H7 (cell line): Measurements from ENCODE around the gene SLC30A5. TPM values are rescaled to one million over a fixed set of nuclear protein-coding genes. Genes with fewer than 3 reads are reported as not detected.
"Not testable (repeated sequence)": the region's sequence is repeated elsewhere in the genome, so short reads cannot be mapped to it uniquely, and the experiment has no call there.

Experiments used
- DNase-seq: peaks from one replicate; pipeline ENCODE4 v3.0.0; 2012
- H3K27me3 ChIP-seq: 2 replicates; pipeline ENCODE4 v1.6.0; 2011; ENCODE audit warnings: mild to moderate bottlenecking, low read length; ENCODE audit not compliant: control insufficient read depth, insufficient read depth
- H3K36me3 ChIP-seq: replicated peaks from 2 replicates; pipeline ENCODE4 v1.5.1; 2011; ENCODE audit warnings: low read length; ENCODE audit not compliant: control insufficient read depth, insufficient read depth
- H3K4me3 ChIP-seq: 2 replicates; pipeline ENCODE4 v1.5.1; 2011; ENCODE audit warnings: low read depth, mild to moderate bottlenecking, control low read depth, low read length, moderate library complexity; ENCODE audit not compliant: insufficient read depth
- total RNA-seq: library from RNA; depleted of rRNA; stranded (reverse); fragments of >200 nt; shearing (Covaris generic); gene quantifications from 2 replicates; pipeline ENCODE4 v1.2.3, GENCODE V29; 2014; rRNA removed

The SLC30A5 gene
- total RNA-seq: 52.5 and 67.2 TPM in 2 replicates

- H3K36me3 ChIP-seq: no peaks in the 10 kb centered on the region
- no peaks in the 10 kb centered on the region for H3K27me3 ChIP-seq
- H3K4me3 ChIP-seq: peak within 1 kb of the TSS; percentile 89
- DNase-seq: peak; percentile 93
Observed at GRCh38 chr5:69093771-69094482, at the start of gene SLC30A5. Gene SLC30A5 (plus strand): TSS chr5:69094014. CDS start chr5:69094256, 242 bp downstream.

DNA sequence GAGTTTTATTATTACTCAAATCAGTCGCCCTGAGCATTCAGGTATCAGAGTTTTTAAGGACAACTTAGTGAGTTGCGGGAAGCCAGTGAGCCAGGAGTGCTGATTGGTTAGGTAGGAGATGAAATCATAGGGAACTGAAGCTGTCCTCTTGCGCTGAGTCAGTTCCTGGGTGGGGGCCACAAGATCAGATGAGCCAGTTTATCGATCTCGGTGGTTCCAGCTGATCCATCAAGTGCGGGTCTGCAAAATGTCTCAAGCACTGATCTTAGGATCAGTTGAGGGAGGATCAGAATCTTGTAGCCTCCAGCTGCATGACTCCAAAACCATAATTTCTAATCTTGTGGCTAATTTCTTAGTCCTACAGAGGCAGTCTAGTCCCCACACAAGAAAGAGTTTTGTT lies 48.6 kb upstream of the SLC30A5 start:
- H3K27me3 ChIP-seq, H3K36me3 ChIP-seq, DNase-seq, H3K4me3 ChIP-seq: not testable (repeated sequence)

GRCh38 chr5:69046375-69046957 lies 47.3 kb upstream of the SLC30A5 start:
- no peak overlapping the region for H3K4me3 ChIP-seq
- H3K36me3 ChIP-seq: no peaks in the 10 kb centered on the region
- H3K27me3 ChIP-seq: no peaks in the 10 kb centered on the region
- no peak for DNase-seq

DNA sequence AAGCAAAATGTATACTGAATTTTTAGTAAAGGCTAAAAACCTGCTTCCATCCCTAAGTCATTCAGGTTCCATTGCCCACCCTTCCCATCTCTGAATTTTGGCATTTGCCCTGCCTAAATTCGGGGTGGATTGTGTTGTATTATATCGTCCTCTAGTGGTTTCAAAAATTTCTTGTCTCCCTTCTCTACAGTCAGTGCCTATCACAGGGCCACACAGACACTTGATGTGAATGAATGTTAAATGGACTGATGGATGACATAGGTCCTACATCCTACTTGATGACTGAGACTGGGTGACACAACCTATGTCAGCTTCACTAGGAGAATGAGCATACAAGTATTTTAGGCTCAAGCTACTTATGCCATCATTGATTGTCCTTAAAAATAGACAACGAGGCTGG lies 45.6 kb upstream of the SLC30A5 start:
- H3K27me3 ChIP-seq: no peaks in the 10 kb centered on the region
- H3K4me3 ChIP-seq: no peak overlapping the region
- no peak for DNase-seq
- H3K36me3 ChIP-seq: no peaks in the 10 kb centered on the region

DNA sequence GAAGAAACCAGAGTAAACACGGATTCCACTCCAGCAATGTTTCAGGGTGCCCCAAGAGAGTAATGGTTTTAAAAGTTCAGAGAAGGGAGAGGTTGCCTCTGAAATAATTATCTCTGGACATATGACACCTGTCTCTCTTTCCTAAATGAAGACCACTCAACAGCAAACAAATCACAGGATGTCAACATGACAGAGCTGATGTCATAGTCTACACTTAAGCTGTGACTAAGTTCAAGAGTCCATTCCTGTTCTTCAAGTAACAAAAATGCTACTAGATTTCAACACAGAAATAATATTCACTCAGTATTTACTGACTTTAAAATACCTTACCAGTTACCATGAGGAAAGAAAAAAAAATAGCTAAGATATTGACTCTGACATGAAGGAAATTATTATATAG lies 44.7 kb upstream of the SLC30A5 start:
- Histone ChIP-seq H3K36me3 (no peaks in the 10 kb centered on the region), H3K27me3 (no peaks in the 10 kb centered on the region), H3K4me3 (no peak overlapping the region)
- no peak for DNase-seq

DNA sequence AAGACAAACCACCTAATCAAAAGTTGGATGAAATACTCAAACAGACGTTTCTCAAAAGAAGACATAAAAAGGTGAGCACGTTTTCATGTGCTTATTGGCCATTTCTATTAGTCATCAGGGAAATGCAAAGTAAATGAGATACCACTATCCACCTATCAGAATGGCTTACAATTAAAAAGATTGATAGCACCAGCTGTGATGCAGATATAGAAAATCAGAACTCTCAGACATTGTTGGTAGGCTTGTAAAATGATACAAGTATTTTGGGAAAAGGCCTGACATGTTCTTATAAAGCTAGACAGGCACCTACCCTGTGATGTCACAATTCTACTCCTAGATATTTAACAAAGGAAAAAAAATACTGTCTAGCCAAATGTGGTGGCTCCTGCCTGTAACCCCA lies 44.0 kb upstream of the SLC30A5 start:
- Histone ChIP-seq H3K27me3 (no peaks in the 10 kb centered on the region), H3K36me3 (no peaks in the 10 kb centered on the region), H3K4me3 (no peak overlapping the region)
- DNase-seq: no peak

GRCh38 chr5:69050214-69050613 lies 43.6 kb upstream of the SLC30A5 start:
- Histone ChIP-seq H3K27me3 (no peaks in the 10 kb centered on the region), H3K4me3 (no peak overlapping the region), H3K36me3 (no peaks in the 10 kb centered on the region)
- no peak for DNase-seq

- Histone ChIP-seq H3K36me3 (no peaks in the 10 kb centered on the region), H3K27me3 (no peaks in the 10 kb centered on the region), H3K4me3 (no peak overlapping the region)
- no peak for DNase-seq
Observed at GRCh38 chr5:69052181-69052580, 41.6 kb upstream of the SLC30A5 start.

DNA sequence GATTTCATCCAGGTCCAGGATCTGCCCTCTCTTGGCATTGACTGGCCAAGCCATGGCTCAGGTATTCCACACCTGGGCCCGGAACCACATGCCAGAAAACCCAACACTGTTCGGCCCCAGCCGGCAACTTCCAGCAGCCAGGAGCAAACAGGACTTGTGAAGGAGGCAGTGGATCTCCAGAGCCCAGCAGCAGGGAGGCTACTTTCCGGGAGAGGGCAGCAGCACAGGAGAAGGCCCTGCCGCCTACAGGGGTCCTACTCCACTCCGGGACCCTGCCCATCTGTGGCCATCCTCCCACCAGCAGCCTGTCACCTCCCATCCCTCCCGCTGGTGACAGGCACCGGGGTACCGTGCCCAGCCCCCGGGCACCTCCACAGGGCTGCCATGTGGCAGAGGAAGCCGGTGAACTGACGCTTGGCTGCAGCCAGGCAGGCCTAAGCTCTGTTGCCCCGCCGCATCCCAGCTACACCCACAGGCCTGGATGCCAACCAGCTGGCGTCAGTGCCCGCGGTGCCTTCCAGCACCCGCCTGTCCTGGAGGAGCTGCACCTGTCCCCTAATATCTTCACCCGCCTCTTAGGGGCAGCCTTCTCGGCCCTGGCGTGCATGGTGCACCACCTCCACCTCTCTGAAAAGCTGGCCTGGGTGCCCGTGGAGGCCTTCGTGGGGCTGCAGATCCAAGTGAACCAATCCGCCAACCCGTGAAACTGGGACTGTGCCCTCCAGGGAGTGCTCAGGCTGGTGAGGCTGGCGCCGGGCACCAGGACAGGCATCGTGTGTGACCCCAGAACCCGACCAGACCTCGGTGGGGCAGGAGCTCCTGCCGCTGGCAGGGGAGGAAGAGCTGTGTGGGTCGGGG lies 18.9 kb upstream of the SLC30A5 start:
- Histone ChIP-seq H3K36me3 (no peaks in the 10 kb centered on the region), H3K4me3 (no peak overlapping the region), H3K27me3 (no peaks in the 10 kb centered on the region)
- DNase-seq: peak; percentile 44

GRCh38 chr5:69075522-69076179 lies 18.2 kb upstream of the SLC30A5 start:
- no peaks in the 10 kb centered on the region for H3K36me3 ChIP-seq
- no peaks in the 10 kb centered on the region for H3K27me3 ChIP-seq
- peak; percentile 32 for DNase-seq
- H3K4me3 ChIP-seq: no peak overlapping the region

DNA sequence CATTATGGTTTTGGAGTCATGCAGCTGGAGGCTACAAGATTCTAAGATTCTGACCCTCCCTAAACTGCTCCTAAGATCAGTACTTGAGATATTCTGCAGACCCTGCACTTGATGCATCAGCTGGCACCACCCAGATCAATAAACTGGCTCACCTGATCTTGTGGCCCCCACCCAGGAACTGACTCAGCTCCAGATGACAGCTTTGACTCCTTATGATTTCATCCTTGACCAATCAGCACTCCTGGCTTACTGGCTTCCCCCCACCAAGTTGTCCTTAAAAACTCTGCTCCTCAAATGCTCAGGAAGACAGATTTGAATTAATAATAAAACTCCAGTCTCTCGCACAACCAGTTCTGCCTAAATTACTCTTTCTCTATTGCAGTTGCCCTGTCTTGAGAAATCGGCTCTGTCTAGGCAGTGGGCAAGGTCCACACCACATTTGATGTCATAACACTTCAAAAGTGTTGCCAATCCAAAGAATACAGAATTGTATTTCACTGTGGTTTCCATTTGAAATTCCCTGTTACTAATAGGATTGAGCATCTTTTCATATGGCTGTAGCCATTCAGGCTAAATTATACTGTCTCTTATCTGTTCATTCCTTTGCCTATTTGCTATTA lies 14.8 kb upstream of the SLC30A5 start:
- no peak for DNase-seq
- H3K4me3 ChIP-seq: no peak overlapping the region
- H3K36me3 ChIP-seq: no peaks in the 10 kb centered on the region
- H3K27me3 ChIP-seq: no peaks in the 10 kb centered on the region

DNA sequence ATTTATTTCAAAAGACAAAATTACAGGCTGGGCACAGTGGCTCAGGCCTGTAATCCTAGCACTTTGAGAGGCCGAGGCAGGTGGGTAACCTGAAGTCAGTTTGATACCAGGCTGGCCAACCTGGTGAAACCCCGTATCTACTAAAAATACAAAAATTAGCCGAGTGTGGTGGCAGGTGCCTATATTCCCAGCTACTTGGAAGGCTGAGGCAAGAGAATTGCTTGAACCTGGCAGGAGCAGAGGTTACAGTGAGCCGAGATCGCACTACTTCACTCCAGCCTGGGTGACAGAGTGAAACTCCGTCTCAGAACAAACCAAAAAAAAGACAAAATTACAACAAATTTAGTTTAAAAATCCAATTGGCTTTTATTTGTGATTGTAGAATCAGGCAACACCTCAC lies 14.3 kb upstream of the SLC30A5 start:
- no peak for DNase-seq
- no peaks in the 10 kb centered on the region for H3K27me3 ChIP-seq
- no peak overlapping the region for H3K4me3 ChIP-seq
- no peaks in the 10 kb centered on the region for H3K36me3 ChIP-seq

GRCh38 chr5:69083412-69083811 lies 10.4 kb upstream of the SLC30A5 start:
- no peak overlapping the region for H3K4me3 ChIP-seq
- no peaks in the 10 kb centered on the region for H3K36me3 ChIP-seq
- DNase-seq: peak; percentile 35
- H3K27me3 ChIP-seq: no peaks in the 10 kb centered on the region

DNA sequence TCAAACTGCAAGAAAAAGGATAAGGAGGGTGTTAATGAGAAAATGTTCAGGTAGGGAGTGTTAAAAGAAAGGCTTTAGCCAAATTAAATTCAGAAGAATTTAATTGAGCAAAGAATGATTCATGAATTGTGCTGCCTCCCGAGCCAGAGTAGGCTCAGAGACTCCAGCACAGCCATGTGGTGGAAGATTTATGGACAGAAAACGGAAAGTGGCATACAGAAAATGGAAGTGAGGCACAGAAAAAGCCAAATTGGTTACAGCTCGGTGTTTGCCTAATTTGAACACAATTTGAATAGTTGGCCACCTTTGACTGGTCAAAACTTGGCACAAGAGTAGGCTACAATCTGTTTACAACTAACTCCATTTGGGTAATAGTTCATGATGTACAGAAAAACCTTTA lies 9.6 kb upstream of the SLC30A5 start:
- H3K4me3 ChIP-seq: no peak overlapping the region
- no peak for DNase-seq
- no peaks in the 10 kb centered on the region for H3K27me3 ChIP-seq
- H3K36me3 ChIP-seq: no peaks in the 10 kb centered on the region
